HepG2 (cell line): Measurements from ENCODE around the gene ZNF608.

Experiments
- CREB1 ChIP-seq, 2 experiments: fragments of 450-650 bp in 1 of 2; IDR thresholded peaks; 2 replicates each; pipeline ENCODE4 v1.6.1; 2016 to 2017; ENCODE audit warnings: control low read depth in 1 of 2, mild to moderate bottlenecking in 1 of 2, missing compliant biosample characterization in 1 of 2, missing genetic modification characterization in 1 of 2
- CTCF ChIP-seq: sonication (generic); formaldehyde crosslinking; IDR thresholded peaks from 2 replicates; pipeline ENCODE4 v1.5.0; 2020; ENCODE audit warnings: mild to moderate bottlenecking, missing genetic modification reagents, moderate library complexity
- REST ChIP-seq, 2 experiments: IDR thresholded peaks; 2 replicates each; pipeline ENCODE4 v1.6.1; 2011 to 2012; ENCODE audit warnings: low read length in 2 of 2, borderline replicate concordance in 1 of 2, low read depth in 1 of 2, mild to moderate bottlenecking in 1 of 2, moderate library complexity in 1 of 2
- RNF2 ChIP-seq: fragments of 450-650 bp; conservative IDR thresholded peaks from 2 replicates; pipeline ENCODE4 v1.6.1; 2016; ENCODE audit warnings: low read depth
- TAF1 ChIP-seq: sonication (generic); formaldehyde crosslinking; IDR thresholded peaks from 2 replicates; pipeline ENCODE4 v1.4.0; 2020; ENCODE audit warnings: missing genetic modification reagents
- TCF7L2 ChIP-seq: IDR thresholded peaks from 2 replicates; pipeline ENCODE4 v1.6.1; 2011; ENCODE audit warnings: mild to moderate bottlenecking, low read depth, low read length, moderate library complexity
- ZZZ3 ChIP-seq: sonication (generic); formaldehyde crosslinking; IDR thresholded peaks from 2 replicates; pipeline ENCODE4 v1.4.0; 2020; ENCODE audit warnings: missing genetic modification reagents, mild to moderate bottlenecking, borderline replicate concordance
- TF ChIP-seq, protein P1 (sequence below): IDR thresholded peaks from 2 replicates; pipeline ENCODE4 v1.6.1; 2016; ENCODE audit warnings: low read depth, control low read depth
- TF ChIP-seq, protein P2 (sequence below): IDR thresholded peaks from 2 replicates; pipeline ENCODE4 v1.6.1; 2012; ENCODE audit warnings: low read depth, low read length, improper control_type of control experiment

DNA sequence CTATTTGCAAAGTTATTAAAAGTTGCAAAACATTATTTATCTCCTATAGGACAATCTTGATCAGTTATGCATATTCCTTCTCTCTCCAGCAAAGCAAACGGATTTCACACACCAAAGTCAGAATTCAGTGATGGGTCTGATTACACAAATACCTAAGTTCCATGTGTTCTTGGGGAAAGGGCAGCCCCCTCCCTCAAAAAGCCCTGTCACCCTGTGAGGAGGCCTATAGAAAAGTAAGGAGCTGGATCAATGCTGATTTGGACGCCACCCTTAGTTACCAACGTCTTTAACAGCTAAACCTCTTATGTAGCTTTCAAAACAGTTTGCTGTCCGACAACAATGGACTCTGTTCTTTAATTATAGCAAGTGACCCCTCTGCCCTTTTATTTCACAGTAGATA lies 6.4 kb downstream of the ZNF608 start:
- TF ChIP-seq, protein P1, sequence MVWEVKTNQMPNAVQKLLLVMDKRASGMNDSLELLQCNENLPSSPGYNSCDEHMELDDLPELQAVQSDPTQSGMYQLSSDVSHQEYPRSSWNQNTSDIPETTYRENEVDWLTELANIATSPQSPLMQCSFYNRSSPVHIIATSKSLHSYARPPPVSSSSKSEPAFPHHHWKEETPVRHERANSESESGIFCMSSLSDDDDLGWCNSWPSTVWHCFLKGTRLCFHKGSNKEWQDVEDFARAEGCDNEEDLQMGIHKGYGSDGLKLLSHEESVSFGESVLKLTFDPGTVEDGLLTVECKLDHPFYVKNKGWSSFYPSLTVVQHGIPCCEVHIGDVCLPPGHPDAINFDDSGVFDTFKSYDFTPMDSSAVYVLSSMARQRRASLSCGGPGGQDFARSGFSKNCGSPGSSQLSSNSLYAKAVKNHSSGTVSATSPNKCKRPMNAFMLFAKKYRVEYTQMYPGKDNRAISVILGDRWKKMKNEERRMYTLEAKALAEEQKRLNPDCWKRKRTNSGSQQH = no peak
- TF ChIP-seq, protein P2, sequence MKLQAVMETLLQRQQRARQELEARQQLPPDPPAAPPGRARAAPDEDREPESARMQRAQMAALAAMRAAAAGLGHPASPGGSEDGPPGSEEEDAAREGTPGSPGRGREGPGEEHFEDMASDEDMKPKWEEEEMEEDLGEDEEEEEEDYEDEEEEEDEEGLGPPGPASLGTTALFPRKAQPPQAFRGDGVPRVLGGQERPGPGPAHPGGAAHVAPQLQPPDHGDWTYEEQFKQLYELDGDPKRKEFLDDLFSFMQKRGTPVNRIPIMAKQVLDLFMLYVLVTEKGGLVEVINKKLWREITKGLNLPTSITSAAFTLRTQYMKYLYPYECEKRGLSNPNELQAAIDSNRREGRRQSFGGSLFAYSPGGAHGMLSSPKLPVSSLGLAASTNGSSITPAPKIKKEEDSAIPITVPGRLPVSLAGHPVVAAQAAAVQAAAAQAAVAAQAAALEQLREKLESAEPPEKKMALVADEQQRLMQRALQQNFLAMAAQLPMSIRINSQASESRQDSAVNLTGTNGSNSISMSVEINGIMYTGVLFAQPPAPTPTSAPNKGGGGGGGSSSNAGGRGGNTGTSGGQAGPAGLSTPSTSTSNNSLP = no peak
- TF ChIP-seq CTCF (CRISPR knock-in tag) (no peak), REST (IDR thresholded peaks at IDR 0.05; ENCODE audit: borderline replicate concordance in 1 of 2, low read depth in 1 of 2, low read length in 2 of 2) (no peak), TAF1 (CRISPR knock-in tag) (no peak), ZZZ3 (CRISPR knock-in tag) (no peak), CREB1 (IDR thresholded peaks at IDR 0.05) (no peak), CREB1 (CRISPR knock-in tag; IDR thresholded peaks at IDR 0.05) (no peak), RNF2 (no peak), TCF7L2 (no peak)
